Erythroblast (primary cell): ENCODE measurements around the gene HOXD8.

Experiments
- GATA1 ChIP-seq: IDR thresholded peaks from 2 replicates; pipeline ENCODE4 v1.6.1; 2011; ENCODE audit warnings: low read depth, mild to moderate bottlenecking, control low read depth, low read length, moderate library complexity
- POLR2A ChIP-seq: IDR thresholded peaks from 2 replicates; pipeline ENCODE4 v1.6.1; 2011; ENCODE audit warnings: mild to moderate bottlenecking, low read length

GRCh38 chr2:176158186-176158591, 28.7 kb downstream of the HOXD8 start:
- TF ChIP-seq POLR2A (no peak), GATA1 (no peak)
